ENCODE data around the gene ZNF532.

GRCh38 chr18:59008302-59008974 is 143.8 kb downstream of the ZNF532 start:
- TF ChIP-seq CTCF (IDR thresholded peaks at IDR 0.05) = no peak
- no peak for TF ChIP-seq POLR2AphosphoS5 (IDR thresholded peaks at IDR 0.05; ENCODE audit: insufficient read depth in 1 of 2, low read depth in 1 of 2)
- no peak for TF ChIP-seq POLR2A (IDR thresholded peaks at IDR 0.05)
